ENCODE results near the gene PLAC9.
"Not testable (repeated sequence)": the region's sequence is repeated elsewhere in the genome, so short reads cannot be mapped to it uniquely, and the experiment has no call there.

Gene PLAC9

DNA sequence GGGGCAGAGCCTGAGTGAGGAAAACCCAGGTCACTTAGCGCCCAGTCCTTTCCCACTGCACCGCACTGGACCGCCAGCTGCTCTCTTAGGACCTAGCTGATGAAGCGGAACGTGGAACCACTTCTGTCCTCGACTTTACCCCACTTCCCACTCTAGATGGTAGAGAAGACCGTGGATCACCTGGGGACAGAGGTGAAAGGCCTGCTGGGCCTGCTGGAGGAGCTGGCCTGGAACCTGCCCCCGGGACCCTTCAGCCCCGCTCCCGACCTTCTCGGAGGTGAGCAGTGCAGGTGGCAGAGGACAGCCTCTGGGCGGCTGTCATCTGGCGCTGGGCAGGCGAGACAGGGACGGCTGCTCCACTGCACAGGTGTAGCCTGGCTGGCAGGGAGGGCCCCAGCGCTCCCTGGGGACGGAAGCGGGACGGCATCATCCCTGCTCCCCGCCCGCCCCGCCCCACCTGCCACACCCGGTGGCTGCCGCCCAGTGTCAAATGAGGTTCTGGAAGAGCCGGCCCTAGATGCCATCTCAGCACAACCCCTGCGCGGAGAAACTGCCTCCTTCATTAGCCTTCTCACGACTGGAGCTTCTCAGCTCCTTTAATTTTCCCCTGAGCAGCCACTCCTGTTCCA, 11.7 kb downstream of the PLAC9 start:
- TF ChIP-seq, protein P1, sequence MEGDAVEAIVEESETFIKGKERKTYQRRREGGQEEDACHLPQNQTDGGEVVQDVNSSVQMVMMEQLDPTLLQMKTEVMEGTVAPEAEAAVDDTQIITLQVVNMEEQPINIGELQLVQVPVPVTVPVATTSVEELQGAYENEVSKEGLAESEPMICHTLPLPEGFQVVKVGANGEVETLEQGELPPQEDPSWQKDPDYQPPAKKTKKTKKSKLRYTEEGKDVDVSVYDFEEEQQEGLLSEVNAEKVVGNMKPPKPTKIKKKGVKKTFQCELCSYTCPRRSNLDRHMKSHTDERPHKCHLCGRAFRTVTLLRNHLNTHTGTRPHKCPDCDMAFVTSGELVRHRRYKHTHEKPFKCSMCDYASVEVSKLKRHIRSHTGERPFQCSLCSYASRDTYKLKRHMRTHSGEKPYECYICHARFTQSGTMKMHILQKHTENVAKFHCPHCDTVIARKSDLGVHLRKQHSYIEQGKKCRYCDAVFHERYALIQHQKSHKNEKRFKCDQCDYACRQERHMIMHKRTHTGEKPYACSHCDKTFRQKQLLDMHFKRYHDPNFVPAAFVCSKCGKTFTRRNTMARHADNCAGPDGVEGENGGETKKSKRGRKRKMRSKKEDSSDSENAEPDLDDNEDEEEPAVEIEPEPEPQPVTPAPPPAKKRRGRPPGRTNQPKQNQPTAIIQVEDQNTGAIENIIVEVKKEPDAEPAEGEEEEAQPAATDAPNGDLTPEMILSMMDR (conservative IDR thresholded peaks at IDR 0.05) = peak; percentile 28
- peak overlapping the region; percentile 19; the same call in 1 of the 2 replicates for H3K27ac ChIP-seq

DNA sequence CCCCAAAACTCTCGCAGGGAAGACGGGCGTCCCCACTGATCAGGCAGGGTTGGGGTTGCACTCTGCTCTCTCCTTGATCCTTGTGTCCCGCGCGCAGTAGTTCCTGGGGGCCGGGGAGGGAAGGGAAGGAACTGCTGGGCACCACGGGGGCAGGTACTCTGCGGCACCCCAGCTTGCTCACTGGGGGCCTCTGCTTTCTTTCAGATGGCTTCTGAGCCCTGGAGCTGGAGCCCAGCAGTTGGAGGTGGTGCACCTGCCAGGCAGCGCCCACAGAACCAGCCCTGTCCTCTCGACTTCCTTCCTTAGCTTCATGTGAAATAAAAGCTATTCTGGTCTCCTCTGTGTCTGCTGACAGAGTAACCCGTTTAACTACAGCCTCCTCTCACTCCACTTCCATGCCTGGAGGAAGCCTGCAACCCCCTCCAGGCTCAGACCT, 12.2 kb downstream of the PLAC9 start:
- peak overlapping the region; percentile 19; the same call in 1 of the 2 replicates for H3K27ac ChIP-seq
- TF ChIP-seq, protein P1 (conservative IDR thresholded peaks at IDR 0.05) = no peak

DNA sequence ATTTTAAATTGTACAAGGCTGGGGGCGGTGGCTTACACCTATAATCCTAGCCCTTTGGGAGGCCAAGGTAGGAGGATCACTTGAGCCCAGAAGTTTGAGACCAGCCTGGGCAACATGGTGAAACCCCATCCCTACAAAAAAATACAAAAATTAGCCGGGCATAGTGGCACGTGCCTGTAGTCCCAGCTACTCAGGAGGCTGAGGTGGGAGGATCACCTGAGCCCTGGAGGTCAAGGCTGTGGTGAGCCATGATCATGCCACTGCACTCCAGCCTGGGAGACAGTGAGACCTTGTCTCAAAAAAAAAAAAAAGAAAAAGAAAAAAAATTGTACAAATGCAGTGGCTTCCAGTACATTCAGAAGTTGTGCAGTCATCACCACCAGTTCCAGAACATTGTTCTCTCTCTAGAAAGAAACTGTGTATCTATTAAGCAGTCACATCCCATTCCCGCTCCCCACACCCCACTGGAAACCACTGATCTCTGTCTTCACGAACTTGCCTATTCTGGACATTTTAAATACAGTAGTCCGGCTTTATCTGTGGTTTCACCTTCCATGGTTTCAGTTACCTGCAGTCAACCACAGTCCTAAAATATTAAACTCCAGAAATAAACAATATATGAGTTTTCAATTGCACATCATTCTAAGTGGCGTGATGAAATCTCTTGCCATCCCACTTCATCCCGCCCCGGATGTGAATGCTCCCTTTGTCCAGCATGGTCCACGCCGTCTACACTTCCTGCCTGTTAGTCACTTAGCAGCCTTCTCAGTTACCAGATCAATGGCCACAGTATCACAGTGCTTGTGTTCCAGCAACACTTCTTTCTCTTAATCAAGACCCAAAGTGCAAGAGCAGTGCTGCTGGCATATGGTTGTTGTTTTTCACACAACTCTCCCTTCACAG, 13.1 kb downstream of the PLAC9 start:
- not testable (repeated sequence) for H3K27ac ChIP-seq

DNA sequence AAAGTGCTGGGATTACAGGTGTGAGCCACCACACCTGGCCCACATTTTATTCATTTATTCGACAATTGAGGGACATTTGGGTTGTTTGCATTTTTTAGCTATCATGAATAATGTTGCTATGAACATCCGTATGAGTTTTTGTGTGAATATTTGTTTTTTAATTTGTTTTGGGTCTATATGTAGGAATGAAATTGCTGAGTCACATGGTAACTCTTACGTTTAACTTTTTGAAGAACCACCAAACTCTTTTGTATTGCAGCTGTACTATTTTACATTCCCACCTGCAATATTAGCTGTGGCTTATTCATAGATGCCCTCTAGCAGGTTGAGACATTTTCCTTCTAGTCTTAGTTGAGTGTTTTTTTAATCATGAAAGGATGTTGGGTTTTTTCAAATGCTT, 14.4 kb downstream of the PLAC9 start:
- no peak overlapping the region for H3K27ac ChIP-seq
- TF ChIP-seq, protein P1 (conservative IDR thresholded peaks at IDR 0.05) = no peak

DNA sequence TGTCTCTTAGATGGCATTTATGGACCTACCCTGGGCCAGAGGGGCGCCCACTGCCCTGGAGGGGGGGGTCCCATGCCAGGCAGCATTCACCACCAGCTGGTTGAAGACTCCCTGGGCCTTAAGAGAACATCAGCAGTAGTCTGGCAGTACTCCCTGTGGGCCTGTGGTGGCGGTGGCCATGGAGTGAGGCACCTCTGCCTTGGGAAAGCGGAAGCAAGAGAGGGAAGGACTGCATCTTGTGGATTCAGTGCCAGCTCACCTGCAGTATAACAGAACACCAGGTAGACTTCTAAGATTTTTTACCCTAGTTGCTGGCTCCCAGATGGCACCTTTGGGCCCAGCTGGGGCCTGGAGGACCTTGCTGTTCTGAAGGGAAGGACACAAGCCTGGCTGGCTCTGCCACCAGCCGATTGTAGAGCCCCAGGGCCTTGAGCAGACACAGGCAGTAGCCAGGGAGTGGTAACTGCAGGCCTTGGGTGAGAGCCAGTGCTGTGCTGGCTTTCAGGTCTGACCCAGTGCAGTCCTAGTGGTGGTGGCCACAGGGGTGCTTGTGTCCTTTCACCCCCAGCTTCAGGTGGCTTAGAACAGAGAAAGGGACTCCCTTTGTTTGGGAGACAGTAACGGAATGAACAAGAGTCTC, 15.8 kb downstream of the PLAC9 start:
- no peak overlapping the region for H3K27ac ChIP-seq
- TF ChIP-seq, protein P1 (conservative IDR thresholded peaks at IDR 0.05) = no peak

DNA sequence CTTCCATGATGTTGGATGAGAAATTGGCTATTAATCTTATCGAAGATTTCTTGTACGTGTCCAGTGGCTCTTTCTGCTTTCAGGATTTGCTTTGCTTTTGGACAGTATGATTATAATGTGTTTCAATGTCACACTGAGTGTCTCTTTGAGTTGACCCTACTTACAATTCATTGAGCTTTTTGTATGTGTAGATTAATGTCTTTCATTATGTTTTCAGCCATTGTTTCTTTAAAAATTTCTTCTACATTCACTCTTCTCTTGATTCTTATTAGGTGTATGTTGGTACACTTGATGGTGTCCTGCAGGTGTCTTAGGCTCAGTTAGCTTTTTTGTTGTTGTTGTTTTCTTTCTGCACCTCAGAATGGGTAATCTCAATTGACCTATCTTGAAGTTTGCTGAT, 16.6 kb downstream of the PLAC9 start:
- no peak overlapping the region for H3K27ac ChIP-seq
- TF ChIP-seq, protein P1 (conservative IDR thresholded peaks at IDR 0.05) = no peak

DNA sequence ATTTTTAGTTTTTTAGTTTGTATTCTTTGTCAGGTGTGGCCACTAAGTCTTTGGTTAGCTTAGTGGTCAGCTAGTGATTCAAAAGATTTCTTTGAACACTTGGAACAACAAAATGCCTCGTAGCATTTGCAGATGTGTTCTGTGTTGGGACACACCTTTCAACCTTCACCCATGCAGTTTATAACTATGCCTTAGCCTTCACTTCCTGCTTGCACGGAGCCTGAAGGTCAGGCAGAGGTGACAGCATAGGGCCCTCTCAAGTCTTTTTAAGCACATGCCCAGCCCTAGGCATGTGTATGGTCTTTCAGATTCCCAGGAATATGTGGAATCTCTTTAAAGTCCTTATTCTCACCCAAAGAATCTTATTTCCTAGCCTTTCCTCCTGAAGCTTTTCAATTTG, 17.6 kb downstream of the PLAC9 start:
- TF ChIP-seq, protein P1 (conservative IDR thresholded peaks at IDR 0.05) = no peak
- no peak overlapping the region for H3K27ac ChIP-seq
